ENCODE data around the gene EPHB4.

DNA sequence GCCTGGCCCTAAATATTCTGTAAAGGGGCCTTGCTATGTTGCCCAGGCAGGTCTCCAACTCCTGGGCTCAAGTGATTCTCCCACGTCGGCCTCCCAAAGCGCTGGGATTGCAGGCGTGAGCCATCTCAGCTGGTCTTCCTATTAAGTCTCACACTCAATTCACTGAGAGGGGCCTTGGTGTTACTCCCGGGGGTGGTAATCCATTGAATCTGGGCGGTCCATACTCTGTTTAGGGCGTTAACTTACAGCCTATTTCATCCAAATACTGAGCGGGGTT, 46.9 kb upstream of the EPHB4 start:
- TF ChIP-seq, protein P1, sequence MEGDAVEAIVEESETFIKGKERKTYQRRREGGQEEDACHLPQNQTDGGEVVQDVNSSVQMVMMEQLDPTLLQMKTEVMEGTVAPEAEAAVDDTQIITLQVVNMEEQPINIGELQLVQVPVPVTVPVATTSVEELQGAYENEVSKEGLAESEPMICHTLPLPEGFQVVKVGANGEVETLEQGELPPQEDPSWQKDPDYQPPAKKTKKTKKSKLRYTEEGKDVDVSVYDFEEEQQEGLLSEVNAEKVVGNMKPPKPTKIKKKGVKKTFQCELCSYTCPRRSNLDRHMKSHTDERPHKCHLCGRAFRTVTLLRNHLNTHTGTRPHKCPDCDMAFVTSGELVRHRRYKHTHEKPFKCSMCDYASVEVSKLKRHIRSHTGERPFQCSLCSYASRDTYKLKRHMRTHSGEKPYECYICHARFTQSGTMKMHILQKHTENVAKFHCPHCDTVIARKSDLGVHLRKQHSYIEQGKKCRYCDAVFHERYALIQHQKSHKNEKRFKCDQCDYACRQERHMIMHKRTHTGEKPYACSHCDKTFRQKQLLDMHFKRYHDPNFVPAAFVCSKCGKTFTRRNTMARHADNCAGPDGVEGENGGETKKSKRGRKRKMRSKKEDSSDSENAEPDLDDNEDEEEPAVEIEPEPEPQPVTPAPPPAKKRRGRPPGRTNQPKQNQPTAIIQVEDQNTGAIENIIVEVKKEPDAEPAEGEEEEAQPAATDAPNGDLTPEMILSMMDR (IDR thresholded peaks at IDR 0.05), result no peak
- TF ChIP-seq POLR2A (IDR thresholded peaks at IDR 0.05), result no peak
